ENCODE results near the gene NTN4. TPM values are rescaled to one million over a fixed set of nuclear protein-coding genes. Genes with fewer than 3 reads are reported as not detected.
"Not testable (repeated sequence)": the region's sequence is repeated elsewhere in the genome, so short reads cannot be mapped to it uniquely, and the experiment has no call there.

The NTN4 gene
- total RNA-seq, 6 experiments from 2014 or later, result 51.3 to 117 (median 101) TPM

- H3K9me3 Mint-ChIP-seq, result peaks cover 7% of the 10 kb centered on the region
- peaks cover 23% of the 10 kb centered on the region for H3K36me3 Mint-ChIP-seq (ENCODE audit: low read depth)
- no peak for TF ChIP-seq CTCF (IDR thresholded peaks at IDR 0.05)
- H3K4me1 Mint-ChIP-seq (ENCODE audit: low read depth), result peaks cover 10% of the 10 kb centered on the region; the same call in 1 of the 2 replicates
- no peaks in the 10 kb centered on the region; the same call in 1 of the 2 replicates for H3K27me3 Mint-ChIP-seq (ENCODE audit: insufficient read depth)
- H3K27ac Mint-ChIP-seq, result no peak overlapping the region
- H3K4me3 Mint-ChIP-seq, result no peak overlapping the region
- no peak for DNase-seq
Measured at GRCh38 chr12:95740751-95741150, 49.8 kb downstream of the NTN4 start.

GRCh38 chr12:95739561-95740313 lies 50.8 kb downstream of the NTN4 start:
- Mint-ChIP-seq H3K9me3 (no peaks in the 10 kb centered on the region; the same call in 1 of the 2 replicates), H3K27me3 (ENCODE audit: insufficient read depth) (no peaks in the 10 kb centered on the region), H3K4me3 (no peak overlapping the region), H3K36me3 (ENCODE audit: low read depth) (peaks cover 13% of the 10 kb centered on the region), H3K4me1 (ENCODE audit: low read depth) (peaks cover 10% of the 10 kb centered on the region; the same call in 1 of the 2 replicates), H3K27ac (no peak overlapping the region)
- TF ChIP-seq CTCF (IDR thresholded peaks at IDR 0.05), result no peak
- DNase-seq, result no peak

DNA sequence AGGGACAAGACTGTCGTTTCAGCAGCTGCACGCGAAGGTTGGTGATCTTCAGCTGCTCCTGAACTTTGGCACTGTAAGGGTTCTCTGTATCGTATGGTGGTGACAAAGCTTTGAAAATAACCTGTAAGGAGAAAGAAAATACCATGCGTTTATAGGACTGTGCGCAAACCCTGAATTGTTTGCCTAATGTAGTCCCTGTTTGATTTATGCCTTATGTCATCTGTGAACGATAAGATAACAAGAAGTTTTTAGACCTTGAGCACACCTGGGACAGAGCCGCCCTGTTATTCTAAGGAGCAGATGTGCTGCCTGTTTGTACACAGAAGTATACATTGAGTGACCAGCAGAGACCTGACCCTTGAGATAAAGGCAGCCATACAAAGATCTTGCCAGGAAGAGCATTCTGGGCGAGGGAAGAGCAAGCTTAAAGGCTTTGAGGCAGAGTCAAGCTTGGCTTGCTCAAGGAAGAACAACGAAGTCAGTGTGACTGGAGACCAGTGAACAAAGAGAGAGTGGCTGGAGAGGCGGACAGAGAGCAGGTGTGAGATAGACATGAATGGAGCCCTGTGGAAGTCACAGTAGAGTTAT lies 52.4 kb downstream of the NTN4 start:
- Mint-ChIP-seq H3K9me3 (no peaks in the 10 kb centered on the region), H3K27ac (no peak overlapping the region), H3K4me1 (ENCODE audit: low read depth) (peaks cover 17% of the 10 kb centered on the region), H3K27me3 (ENCODE audit: insufficient read depth) (no peaks in the 10 kb centered on the region), H3K36me3 (ENCODE audit: low read depth) (peaks cover 9% of the 10 kb centered on the region), H3K4me3 (no peak overlapping the region)
- no peak for TF ChIP-seq CTCF (IDR thresholded peaks at IDR 0.05)
- no peak for DNase-seq

DNA sequence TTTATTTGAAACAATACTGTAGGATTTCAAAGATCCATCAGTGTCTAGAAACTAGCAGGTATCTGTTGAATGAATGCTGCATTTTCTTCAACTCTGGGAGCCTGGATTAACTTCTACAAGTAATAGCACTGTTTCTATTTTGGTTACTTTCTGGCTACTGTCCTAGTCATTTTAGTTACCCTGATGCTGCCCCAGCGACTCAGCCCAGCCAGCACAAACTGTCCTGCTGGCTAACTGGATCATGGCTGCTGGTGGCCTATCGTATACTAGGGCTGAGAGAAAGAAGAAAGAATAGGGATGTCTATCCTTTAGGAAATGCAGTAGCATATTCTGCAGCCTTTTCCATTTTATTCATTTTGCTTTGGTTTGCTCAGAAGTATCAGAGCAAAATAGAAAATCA lies 53.9 kb downstream of the NTN4 start:
- Mint-ChIP-seq H3K4me1 (ENCODE audit: low read depth) (peaks cover 28% of the 10 kb centered on the region), H3K9me3 (no peaks in the 10 kb centered on the region), H3K27me3 (ENCODE audit: insufficient read depth) (no peaks in the 10 kb centered on the region), H3K27ac (no peak overlapping the region), H3K36me3 (ENCODE audit: low read depth) (peaks cover 9% of the 10 kb centered on the region), H3K4me3 (no peak overlapping the region)
- DNase-seq, result peak; percentile 13
- TF ChIP-seq CTCF (IDR thresholded peaks at IDR 0.05), result no peak

DNA sequence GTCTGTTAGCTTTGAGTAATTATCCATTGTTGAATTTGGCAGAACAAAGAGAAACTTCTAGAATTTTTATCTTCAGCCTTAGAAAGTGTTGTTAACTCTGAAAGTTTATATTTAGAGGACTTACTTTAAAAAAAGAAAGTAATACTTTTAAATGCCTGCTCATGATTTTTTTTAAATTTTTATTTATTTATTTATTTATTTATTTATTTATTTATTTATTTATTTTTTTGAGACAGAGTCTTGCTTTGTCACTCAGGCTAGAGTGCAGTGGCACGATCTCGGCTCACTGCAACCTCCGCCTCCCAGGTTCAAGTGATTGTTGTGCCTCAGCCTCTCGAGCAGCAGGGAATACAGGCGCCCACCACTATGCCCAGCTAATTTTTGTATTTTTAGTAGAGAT lies 54.8 kb downstream of the NTN4 start:
- not testable (repeated sequence) for DNase-seq; H3K9me3 Mint-ChIP-seq; H3K36me3 Mint-ChIP-seq (ENCODE audit: low read depth); H3K27me3 Mint-ChIP-seq (ENCODE audit: insufficient read depth); H3K27ac Mint-ChIP-seq; H3K4me3 Mint-ChIP-seq
- H3K4me1 Mint-ChIP-seq (ENCODE audit: low read depth), result peaks cover 28% of the 10 kb centered on the region

DNA sequence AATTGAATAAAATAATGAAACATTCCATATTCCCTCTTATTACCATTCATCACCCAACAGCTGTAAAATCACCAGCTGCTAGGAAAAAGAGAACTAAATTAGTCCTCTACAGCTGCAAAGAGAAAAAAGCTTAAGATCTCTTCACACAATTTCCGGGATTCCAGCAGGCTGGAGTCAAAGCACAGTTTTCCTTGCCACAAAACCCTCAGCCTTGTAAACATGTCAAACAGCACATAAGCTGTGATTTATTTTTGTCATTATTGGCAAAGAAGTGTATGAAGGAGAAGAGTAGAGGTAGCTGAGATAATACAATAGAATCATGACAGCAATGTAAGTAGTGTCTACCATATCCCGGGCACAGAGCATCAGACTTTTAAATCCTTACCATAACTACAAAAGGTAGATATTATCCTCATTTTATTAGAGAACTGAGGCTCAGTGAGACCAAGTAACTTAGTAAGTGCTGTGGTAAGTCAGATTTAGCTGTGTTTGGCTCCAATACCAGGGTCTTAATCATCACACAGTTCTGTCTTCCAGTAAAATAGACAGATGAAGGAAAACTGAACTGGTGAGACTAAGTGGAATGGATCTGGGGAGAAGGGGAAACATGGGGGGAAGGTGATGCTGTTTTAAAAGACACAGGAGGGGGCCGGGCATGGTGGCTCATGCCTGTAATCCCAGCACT lies 57.3 kb downstream of the NTN4 start:
- H3K9me3 Mint-ChIP-seq, result no peaks in the 10 kb centered on the region
- no peaks in the 10 kb centered on the region for H3K27me3 Mint-ChIP-seq (ENCODE audit: insufficient read depth)
- no peak overlapping the region for H3K4me3 Mint-ChIP-seq
- H3K36me3 Mint-ChIP-seq (ENCODE audit: low read depth), result peaks cover 15% of the 10 kb centered on the region
- peaks cover 28% of the 10 kb centered on the region for H3K4me1 Mint-ChIP-seq (ENCODE audit: low read depth)
- peak; percentile 73 for DNase-seq
- peak overlapping the region; percentile 8 for H3K27ac Mint-ChIP-seq
- TF ChIP-seq CTCF (IDR thresholded peaks at IDR 0.05), result no peak
